Sigmoid colon (tissue), 4 donors: Measurements from ENCODE around the gene DDX20.

ENCODE experiments used
- EP300 ChIP-seq, 4 donors: sonication (generic); formaldehyde crosslinking; IDR thresholded peaks; one replicate each; pipeline ENCODE4 v1.6.1; 2017; ENCODE audit warnings: antibody characterized with exemption in 4 of 4
- POLR2A ChIP-seq, 2 donors: fragments of 450-650 bp; IDR thresholded peaks; one replicate each; pipeline ENCODE4 v1.6.1; 2016; ENCODE audit warnings: antibody characterized with exemption in 2 of 2, mild to moderate bottlenecking in 2 of 2, moderate library complexity in 2 of 2
- POLR2AphosphoS5 ChIP-seq, 4 donors: sonication (generic); formaldehyde crosslinking; IDR thresholded peaks; one replicate each; pipeline ENCODE4 v1.6.1; 2017; ENCODE audit warnings: antibody characterized with exemption in 4 of 4
- TF ChIP-seq, protein P1 (sequence below), 4 experiments: fragments of 450-650 bp in 3 of 4; fragments of 200-600 bp in 1 of 4; IDR thresholded peaks; one replicate each; pipeline ENCODE4 v1.5.1; 2016 to 2019; ENCODE audit warnings: antibody characterized with exemption in 4 of 4, mild to moderate bottlenecking in 3 of 4, moderate library complexity in 2 of 4

DNA sequence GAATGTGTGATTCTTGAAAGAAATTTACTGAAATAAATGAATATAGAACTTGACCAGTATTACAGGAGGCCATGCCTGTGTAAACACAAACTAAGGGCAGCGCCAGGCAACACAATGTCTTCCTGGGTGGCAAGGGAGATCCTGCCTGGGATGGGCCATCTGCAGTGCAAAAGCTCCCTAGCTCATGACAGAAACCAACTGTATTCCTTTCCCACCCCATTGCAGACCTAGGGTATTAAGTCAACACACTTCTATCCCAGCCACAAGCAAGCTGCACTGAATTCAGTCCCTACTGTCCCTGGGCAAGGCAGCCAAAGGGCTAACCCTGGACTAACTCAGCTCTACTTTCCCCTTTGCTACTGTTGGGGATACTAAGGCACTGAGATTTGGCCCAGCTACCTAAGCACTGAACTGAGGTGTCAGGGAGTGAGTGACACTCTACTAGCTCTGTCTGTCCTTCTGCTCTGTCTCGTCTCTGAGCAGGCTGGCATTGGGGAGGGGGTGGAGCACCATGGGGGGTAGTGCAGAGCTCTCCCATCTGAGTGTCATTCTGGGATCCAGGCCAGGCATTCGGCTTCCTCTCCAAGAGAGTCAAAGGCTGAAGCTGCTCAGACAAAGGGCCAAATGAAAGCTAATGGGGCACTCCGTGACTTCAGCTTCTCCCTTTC is 19.0 kb upstream of the DDX20 start:
- TF ChIP-seq, protein P1, sequence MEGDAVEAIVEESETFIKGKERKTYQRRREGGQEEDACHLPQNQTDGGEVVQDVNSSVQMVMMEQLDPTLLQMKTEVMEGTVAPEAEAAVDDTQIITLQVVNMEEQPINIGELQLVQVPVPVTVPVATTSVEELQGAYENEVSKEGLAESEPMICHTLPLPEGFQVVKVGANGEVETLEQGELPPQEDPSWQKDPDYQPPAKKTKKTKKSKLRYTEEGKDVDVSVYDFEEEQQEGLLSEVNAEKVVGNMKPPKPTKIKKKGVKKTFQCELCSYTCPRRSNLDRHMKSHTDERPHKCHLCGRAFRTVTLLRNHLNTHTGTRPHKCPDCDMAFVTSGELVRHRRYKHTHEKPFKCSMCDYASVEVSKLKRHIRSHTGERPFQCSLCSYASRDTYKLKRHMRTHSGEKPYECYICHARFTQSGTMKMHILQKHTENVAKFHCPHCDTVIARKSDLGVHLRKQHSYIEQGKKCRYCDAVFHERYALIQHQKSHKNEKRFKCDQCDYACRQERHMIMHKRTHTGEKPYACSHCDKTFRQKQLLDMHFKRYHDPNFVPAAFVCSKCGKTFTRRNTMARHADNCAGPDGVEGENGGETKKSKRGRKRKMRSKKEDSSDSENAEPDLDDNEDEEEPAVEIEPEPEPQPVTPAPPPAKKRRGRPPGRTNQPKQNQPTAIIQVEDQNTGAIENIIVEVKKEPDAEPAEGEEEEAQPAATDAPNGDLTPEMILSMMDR (IDR thresholded peaks at IDR 0.05): no peak
- TF ChIP-seq POLR2A (IDR thresholded peaks at IDR 0.05) (no peak), POLR2AphosphoS5 (IDR thresholded peaks at IDR 0.05) (no peak), EP300 (IDR thresholded peaks at IDR 0.05) (no peak)
